ENCODE data around the gene CDKN2A. TPM values are rescaled to one million over a fixed set of nuclear protein-coding genes. Genes with fewer than 3 reads are reported as not detected.

Gene CDKN2A
- total RNA-seq (2014; rRNA removed; shearing (Covaris generic)): 477 and 592 TPM in 2 replicates

- peak; percentile 86 for DNase-seq (ENCODE audit: low read depth)
Observed at GRCh38 chr9:21993893-21994555, at the start of gene CDKN2A. Gene CDKN2A, minus strand, starts transcription at chr9:21994392.

GRCh38 chr9:22043928-22044327 lies 49.7 kb upstream of the CDKN2A start:
- no peak for DNase-seq (ENCODE audit: low read depth)

GRCh38 chr9:22041775-22042174 lies 47.6 kb upstream of the CDKN2A start:
- DNase-seq (ENCODE audit: low read depth): no peak

GRCh38 chr9:22041344-22041743 lies 47.2 kb upstream of the CDKN2A start:
- no peak for DNase-seq (ENCODE audit: low read depth)

GRCh38 chr9:22040760-22041159 lies 46.6 kb upstream of the CDKN2A start:
- peak; percentile 82 for DNase-seq (ENCODE audit: low read depth)

GRCh38 chr9:22039258-22039657 lies 45.1 kb upstream of the CDKN2A start:
- no peak for DNase-seq (ENCODE audit: low read depth)

GRCh38 chr9:22037954-22038690 lies 43.9 kb upstream of the CDKN2A start:
- peak; percentile 43 for DNase-seq (ENCODE audit: low read depth)

DNA sequence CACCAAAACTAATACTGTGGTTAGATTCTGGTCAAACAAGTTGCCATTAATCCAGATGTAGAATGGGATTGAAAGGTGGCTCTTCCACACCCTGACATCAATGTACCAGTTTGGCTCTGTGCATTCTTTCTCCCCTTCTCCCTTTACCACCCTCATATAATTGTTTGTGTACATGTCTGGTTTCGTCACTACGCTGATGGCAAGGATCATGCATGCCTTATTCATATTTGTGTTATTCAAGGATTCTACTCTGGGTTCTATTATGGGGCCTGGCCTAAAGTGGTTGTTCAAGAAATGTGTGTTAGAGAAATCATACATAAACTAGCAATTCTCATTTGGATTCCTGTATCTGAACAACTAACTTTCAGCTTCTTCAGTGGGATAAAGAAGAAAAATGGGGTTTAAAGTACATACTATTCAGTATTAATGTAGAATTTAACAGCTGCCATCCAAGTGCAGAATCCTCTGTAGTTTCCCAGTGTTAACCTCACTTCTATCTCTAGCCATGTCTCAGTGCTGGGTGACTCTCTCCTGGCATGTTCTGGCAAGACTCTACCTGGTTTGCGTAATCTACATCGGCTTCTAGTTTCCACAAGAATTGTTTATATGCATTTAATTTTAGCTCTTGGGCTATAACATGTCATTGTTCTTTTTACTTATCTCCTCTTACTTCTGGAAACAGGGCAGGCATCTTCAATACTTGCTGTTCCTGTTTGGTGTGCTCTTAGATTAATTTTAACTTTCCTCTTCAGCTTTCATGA lies 42.9 kb upstream of the CDKN2A start:
- no peak for DNase-seq (ENCODE audit: low read depth)

- DNase-seq (ENCODE audit: low read depth): peak; percentile 88
Observed at GRCh38 chr9:22035591-22036011, 41.4 kb upstream of the CDKN2A start.

- no peak for DNase-seq (ENCODE audit: low read depth)
Observed at GRCh38 chr9:22033012-22033630, 38.9 kb upstream of the CDKN2A start.

DNA sequence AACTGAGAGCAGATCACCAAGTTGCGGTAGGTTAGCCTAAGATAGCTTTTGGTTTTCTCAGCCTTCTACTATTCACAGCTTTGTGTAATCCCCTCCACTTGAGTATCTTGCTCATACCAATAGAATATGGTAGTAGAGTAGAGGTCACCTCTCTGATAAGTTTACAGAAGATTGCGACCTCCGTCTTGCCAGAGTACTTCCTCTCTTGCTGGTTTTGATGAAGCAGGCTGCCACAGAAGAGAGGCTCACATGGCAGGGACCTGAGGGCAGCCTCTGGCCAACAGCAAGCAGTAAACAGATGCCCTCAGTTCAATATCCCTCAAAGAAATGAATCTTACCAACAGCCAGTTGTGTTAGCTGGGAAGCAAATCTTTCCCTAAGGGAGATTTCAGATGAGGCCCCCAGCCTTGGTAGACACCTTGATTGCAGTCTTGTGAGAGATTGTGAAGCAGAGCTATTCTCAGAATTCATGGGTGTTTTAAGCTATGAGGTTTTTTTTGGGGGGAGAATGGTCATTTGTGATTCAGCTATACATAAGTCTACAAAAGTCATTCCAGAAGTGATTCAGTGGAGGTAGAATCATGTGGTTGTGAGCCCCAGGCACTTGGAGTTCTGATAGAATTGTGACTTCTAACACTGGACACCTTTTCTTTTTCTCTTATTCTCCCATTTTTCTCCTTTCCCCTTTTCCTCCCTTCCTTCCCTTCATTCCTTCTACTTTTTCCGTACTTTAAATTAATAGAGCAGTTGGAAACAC lies 37.6 kb upstream of the CDKN2A start:
- DNase-seq (ENCODE audit: low read depth): peak; percentile 52

DNA sequence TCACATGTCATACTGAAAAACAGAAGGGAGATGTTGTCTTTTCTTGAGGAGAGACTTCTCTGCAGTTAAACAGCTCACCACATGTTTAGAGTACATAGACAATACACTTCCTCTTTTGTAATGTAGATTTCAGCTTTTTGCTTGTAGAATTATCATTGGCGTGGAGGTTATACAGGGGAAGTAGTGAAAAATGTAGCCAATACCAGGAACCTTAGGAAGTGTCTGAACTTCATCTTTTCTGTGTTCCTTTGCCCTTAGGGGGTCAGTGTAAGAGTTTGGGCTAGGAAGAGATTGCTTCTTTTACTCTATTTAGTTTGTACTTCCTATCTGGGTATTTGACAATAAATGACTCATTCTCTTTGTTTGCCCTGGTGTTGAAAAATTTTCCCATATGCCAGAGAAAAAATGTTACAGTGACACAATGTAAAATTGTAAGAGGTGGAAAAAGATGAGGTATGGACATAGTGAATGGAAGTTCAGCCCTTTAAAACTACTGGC lies 36.0 kb upstream of the CDKN2A start:
- DNase-seq (ENCODE audit: low read depth): peak; percentile 84

DNA sequence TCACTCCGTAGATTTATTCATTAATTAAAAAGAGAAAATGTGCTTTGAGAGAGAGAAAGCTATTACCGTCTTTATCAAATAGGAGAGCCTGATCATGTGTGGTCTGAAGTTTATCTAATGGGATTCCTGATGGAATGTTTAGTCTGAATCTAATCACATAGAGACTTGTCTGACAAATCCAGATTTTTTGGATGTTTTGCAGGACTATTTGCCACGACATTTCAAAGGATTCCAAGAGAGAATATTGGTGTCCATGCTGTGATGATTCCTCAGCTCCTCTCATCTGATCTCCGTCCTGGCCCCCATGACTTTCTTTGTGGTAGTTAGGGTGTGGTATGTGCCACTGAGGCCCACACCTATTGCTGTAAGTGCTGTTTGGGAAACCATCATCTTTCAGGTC lies 35.0 kb upstream of the CDKN2A start:
- no peak for DNase-seq (ENCODE audit: low read depth)

- DNase-seq (ENCODE audit: low read depth): no peak
Observed at GRCh38 chr9:22028394-22028793, 34.2 kb upstream of the CDKN2A start.

- no peak for DNase-seq (ENCODE audit: low read depth)
Observed at GRCh38 chr9:22026696-22027095, 32.5 kb upstream of the CDKN2A start.

- no peak for DNase-seq (ENCODE audit: low read depth)
Observed at GRCh38 chr9:22022396-22022795, 28.2 kb upstream of the CDKN2A start.

- no peak for DNase-seq (ENCODE audit: low read depth)
Observed at GRCh38 chr9:22010866-22011625, 16.9 kb upstream of the CDKN2A start.

- no peak for DNase-seq (ENCODE audit: low read depth)
Observed at GRCh38 chr9:22009506-22009867, 15.3 kb upstream of the CDKN2A start.

DNA sequence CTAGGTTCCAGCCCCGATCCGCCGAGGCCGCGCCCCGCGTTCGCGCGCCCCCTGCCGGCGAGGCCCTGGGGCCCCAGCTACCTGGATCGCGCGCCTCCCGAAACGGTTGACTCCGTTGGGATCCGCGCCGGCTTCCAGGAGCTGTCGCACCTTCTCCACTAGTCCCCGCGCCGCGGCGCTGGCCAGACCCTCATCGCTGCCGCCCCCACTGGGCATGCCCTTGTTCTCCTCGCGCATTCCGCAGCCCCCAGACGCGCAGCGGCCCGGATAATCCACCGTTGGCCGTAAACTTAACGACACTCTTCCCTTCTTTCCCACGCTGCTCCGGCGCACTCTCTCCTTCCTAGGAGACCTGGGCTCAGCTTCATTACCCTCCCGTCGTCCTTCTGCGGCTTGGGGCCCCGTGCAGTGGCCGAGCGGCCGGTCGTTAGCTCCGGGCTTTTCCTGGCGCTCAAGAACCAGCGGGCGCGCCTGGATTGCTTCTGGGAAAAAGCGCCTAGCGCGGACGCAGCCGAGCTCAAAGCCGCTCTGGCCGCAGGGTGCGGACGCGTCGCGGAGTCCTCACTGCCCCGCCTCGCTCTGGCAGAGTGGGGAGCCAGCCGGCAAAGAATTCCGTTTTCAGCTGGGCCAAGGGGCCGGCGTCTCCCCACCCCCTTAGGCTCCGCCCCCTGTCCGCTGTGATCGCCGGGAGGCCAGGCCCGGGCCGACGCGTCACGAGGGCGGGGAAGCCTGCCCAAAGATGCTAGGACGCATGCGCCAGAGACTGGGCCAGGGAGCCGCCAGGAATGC lies 14.7 kb upstream of the CDKN2A start, which contains the start of gene CDKN2B:
Gene CDKN2B (minus strand): TSS at position 589 of the 789 bp plus-strand sequence. CDS start 352 bp downstream, at position 237.
- peak; percentile 95 for DNase-seq (ENCODE audit: low read depth)

GRCh38 chr9:22008384-22008716 lies 14.2 kb upstream of the CDKN2A start:
- DNase-seq (ENCODE audit: low read depth): no peak
